Amniotic epithelial cell (primary cell): ENCODE data around the gene GPATCH8.

Source experiments
- DNase-seq: peaks from one replicate; pipeline ENCODE4 v3.0.0-alpha.2; 2010; ENCODE audit warnings: low read depth

Gene GPATCH8

GRCh38 chr17:44354582-44355561, 148.3 kb downstream of the GPATCH8 start:
- DNase-seq, result no peak

DNA sequence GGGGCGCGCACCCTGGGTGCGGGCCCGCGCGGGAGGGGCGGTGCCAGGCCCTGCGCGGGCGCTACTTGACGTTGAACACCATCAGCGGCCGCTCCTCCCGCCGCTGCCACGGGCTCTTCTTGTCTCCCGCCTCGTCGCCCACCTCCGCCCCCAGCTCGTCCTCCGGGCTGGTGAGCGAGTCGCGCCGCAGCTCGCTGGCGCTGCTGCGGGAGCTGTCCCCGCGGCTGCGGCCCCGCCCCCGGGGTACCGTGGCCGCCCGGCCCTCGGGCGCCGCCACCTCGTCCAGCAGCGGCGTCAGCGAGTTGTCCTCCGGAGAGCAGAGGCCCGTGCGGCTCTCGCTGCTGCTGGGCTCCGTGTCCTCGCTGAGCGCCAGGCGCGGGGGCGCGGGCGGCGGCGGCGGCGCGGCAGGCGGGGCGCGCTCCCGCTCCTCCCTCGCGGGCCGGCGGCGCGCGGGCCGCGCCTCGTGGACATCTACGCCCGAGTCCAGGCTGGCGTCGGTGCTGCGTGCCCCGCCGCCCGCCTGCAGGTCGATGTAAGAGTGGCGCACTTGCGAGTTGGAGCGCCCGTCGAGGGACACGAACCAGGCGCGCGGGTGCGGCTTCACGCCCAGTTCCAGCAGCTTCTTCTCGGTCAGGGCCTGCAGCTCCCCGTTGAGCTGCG, 149.4 kb downstream of the GPATCH8 start:
- DNase-seq, result no peak

DNA sequence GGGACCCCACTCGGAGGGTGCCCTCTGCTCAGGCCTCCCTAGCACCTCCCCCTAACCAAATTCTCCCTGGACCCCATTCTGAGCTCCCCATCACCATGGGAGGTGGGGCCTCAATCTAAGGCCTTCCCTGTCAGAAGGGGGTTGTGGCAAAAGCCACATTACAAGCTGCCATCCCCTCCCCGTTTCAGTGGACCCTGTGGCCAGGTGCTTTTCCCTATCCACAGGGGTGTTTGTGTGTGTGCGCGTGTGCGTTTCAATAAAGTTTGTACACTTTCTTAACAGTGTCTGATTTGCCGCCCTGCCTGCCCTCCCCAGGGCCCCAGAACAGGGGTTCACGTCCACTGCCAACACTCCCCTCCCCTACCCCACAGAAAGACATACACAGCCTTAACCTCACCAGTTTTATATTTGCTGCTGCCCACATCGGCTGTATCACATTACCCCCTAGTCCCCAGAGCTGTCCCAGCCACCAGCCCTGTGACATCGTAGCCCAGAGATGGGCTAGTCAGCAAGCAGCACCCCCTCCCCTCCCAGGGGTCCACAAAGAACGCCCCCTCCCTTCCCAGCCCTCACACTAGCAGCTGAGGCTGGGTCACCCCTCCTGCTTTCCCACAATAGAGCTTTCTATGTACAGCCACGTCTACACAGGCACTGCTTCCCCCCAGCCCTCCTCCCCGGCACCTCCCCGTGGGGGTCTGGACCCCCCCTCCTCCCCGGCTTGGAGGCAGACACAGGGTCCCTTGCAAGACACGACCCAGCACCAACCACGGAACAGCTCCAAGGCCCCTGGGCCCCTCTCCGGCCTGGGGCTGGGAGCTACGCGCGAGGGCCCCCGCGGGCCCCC, 150.2 kb downstream of the GPATCH8 start:
- no peak for DNase-seq

DNA sequence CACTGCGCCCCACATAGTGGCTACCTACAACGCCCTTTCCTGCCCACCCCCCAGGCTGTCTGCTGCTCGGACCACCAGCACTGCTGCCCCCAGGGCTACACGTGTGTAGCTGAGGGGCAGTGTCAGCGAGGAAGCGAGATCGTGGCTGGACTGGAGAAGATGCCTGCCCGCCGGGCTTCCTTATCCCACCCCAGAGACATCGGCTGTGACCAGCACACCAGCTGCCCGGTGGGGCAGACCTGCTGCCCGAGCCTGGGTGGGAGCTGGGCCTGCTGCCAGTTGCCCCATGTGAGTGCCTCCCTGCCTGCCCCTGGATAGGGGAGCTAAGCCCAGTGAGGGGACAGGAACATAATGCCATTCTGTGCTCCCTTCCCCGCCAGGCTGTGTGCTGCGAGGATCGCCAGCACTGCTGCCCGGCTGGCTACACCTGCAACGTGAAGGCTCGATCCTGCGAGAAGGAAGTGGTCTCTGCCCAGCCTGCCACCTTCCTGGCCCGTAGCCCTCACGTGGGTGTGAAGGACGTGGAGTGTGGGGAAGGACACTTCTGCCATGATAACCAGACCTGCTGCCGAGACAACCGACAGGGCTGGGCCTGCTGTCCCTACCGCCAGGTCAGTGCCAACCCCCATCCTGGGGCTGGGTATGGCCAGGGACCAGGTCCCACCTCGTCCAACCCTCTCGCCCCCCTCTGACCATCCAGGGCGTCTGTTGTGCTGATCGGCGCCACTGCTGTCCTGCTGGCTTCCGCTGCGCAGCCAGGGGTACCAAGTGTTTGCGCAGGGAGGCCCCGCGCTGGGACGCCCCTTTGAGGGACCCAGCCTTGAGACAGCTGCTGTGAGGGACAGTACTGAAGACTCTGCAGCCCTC, 151.0 kb downstream of the GPATCH8 start:
- no peak for DNase-seq

DNA sequence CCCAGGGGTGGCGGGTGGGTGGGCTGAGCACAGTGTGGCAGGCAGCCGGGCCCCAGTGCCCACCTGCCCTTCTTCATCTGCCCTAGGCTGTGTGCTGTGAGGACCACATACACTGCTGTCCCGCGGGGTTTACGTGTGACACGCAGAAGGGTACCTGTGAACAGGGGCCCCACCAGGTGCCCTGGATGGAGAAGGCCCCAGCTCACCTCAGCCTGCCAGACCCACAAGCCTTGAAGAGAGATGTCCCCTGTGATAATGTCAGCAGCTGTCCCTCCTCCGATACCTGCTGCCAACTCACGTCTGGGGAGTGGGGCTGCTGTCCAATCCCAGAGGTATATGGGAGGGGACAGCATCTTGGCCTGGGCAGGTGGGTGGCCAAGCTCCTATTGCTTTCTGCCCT, 151.7 kb downstream of the GPATCH8 start:
- no peak for DNase-seq

DNA sequence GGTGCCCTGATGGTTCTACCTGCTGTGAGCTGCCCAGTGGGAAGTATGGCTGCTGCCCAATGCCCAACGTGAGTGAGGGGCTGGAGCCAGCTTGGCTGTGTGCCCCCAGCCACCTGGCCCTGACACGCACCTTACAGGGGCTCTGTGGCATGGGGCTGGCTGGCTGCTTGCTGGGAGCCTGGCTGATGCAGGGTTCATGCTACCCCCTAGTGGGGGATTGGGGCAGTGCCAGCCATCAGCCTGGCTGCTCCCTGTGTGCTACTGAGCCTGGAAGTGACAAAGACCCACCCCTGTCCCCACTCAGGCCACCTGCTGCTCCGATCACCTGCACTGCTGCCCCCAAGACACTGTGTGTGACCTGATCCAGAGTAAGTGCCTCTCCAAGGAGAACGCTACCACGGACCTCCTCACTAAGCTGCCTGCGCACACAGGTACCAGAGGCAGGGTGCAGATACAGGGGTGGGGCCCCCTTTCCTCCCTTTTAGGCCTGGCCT, 152.4 kb downstream of the GPATCH8 start:
- peak; percentile 38 for DNase-seq

GRCh38 chr17:44349553-44350070, 153.6 kb downstream of the GPATCH8 start:
- DNase-seq, result no peak

GRCh38 chr17:44348988-44349364, 154.2 kb downstream of the GPATCH8 start:
- no peak for DNase-seq

- no peak for DNase-seq
Measured at GRCh38 chr17:44348234-44348987, 154.8 kb downstream of the GPATCH8 start.
